ENCODE measurements around the gene AQP1.

DNA sequence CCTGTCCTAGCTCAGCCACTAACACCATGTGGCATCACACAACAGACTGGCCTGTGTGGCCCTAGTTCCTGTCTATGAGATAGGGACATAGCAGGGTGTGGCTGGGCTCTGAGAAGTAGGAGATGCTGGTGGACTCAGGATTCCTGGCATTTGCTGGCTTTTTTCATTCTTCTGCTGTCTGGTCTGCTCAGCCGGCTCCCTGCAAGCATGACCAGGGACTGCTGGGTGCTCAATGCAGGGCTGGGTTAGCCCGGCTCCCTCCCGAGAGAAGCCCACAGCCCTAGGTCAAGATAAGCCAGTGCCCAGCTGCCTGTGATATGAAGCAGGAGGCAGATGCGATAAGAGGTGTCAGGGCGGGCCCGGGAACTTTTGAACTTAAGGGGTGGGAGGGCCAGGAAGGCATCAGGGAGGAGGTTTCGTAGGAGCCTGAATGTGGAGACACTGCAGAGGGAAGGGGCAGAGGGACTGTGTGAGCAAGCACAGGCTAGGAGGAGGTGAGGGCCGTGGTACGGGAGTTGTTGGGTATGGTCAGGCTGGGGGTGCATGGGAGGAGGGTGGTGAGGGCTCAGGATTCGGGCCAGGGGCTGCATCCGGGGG is 3.5 kb downstream of the AQP1 start:
- no peak for TF ChIP-seq POLR2A (IDR thresholded peaks at IDR 0.05)
- TF ChIP-seq, protein P1, sequence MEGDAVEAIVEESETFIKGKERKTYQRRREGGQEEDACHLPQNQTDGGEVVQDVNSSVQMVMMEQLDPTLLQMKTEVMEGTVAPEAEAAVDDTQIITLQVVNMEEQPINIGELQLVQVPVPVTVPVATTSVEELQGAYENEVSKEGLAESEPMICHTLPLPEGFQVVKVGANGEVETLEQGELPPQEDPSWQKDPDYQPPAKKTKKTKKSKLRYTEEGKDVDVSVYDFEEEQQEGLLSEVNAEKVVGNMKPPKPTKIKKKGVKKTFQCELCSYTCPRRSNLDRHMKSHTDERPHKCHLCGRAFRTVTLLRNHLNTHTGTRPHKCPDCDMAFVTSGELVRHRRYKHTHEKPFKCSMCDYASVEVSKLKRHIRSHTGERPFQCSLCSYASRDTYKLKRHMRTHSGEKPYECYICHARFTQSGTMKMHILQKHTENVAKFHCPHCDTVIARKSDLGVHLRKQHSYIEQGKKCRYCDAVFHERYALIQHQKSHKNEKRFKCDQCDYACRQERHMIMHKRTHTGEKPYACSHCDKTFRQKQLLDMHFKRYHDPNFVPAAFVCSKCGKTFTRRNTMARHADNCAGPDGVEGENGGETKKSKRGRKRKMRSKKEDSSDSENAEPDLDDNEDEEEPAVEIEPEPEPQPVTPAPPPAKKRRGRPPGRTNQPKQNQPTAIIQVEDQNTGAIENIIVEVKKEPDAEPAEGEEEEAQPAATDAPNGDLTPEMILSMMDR (IDR thresholded peaks at IDR 0.05), result no peak
